Heart left ventricle (tissue), 16 donors: ENCODE measurements around the gene KRT74. TPM values are rescaled to one million over a fixed set of nuclear protein-coding genes. Genes with fewer than 3 reads are reported as not detected.
A peak's percentile ranks its signal among the peaks of the same experiment; 100 is the strongest.

Experiments used
- ATAC-seq, 4 donors: fragments of 200-7000 bp; cut with Tn5 transposase; one replicate each; pipeline ENCODE4 v1.9.1; 2020 to 2022; ENCODE audit warnings: moderate library complexity in 4 of 4, mild to moderate bottlenecking in 3 of 4, moderate number of reproducible peaks in 1 of 4
- DNase-seq, 5 donors: peaks; one replicate each; pipeline ENCODE4 v3.0.0-alpha.2; 2020
- H3K27ac ChIP-seq, 12 donors: fragments of 200-600 bp; sonication (generic) in 4 of 12; one replicate each; pipeline versions ENCODE4 v1.5.0 to v1.8.0; 2016 to 2022; ENCODE audit warnings: mild to moderate bottlenecking in 2 of 12
- H3K27me3 ChIP-seq, 9 donors: fragments of 200-600 bp; sonication (generic) in 2 of 9; one replicate each; pipeline versions ENCODE4 v1.5.1 to v1.8.0; 2016 to 2022; ENCODE audit warnings: mild to moderate bottlenecking in 3 of 9
- H3K36me3 ChIP-seq, 9 donors: fragments of 200-600 bp; sonication (generic) in 2 of 9; one replicate each; pipeline versions ENCODE4 v1.5.0 to v1.8.0; 2018 to 2022; ENCODE audit warnings: mild to moderate bottlenecking in 2 of 9
- H3K4me1 ChIP-seq, 12 donors: fragments of 200-600 bp; sonication (generic) in 4 of 12; one replicate each; pipeline versions ENCODE4 v1.5.0 to v1.8.0; 2016 to 2022; ENCODE audit warnings: mild to moderate bottlenecking in 3 of 12
- H3K4me3 ChIP-seq, 12 donors: fragments of 200-600 bp; sonication (generic) in 4 of 12; one replicate each; pipeline versions ENCODE4 v1.5.0 to v1.8.0; 2017 to 2022; ENCODE audit warnings: mild to moderate bottlenecking in 9 of 12, moderate library complexity in 4 of 12
- H3K9me3 ChIP-seq, 12 donors: fragments of 200-600 bp; sonication (generic) in 4 of 12; one replicate each; pipeline versions ENCODE4 v1.5.0 to v1.8.0; 2016 to 2022; ENCODE audit warnings: mild to moderate bottlenecking in 1 of 12
- CTCF ChIP-seq, 12 donors: fragments of 200-600 bp; sonication (generic) in 4 of 12; IDR thresholded peaks; one replicate each; pipeline versions ENCODE4 v1.5.0 to v1.8.0; 2018 to 2022; ENCODE audit warnings: antibody characterized with exemption in 12 of 12, mild to moderate bottlenecking in 5 of 12
- POLR2A ChIP-seq, 2 donors: fragments of 450-650 bp; IDR thresholded peaks; one replicate each; pipeline ENCODE4 v1.6.1; 2017; ENCODE audit warnings: antibody characterized with exemption in 2 of 2, mild to moderate bottlenecking in 2 of 2, moderate library complexity in 2 of 2
- WGBS, 4 donors: extraction: QIAGEN DNeasy Blood & Tissue Kit in 2 of 4; methylation state at CpG; one replicate each; pipeline versions ENCODE4 v1.1.5 to v1.1.7; 2013 to 2018; 5-methylcytosine and 5-hydroxymethylcytosine counted together
- intact Hi-C, 10 donors: fragments of 100-400 bp; cut with DNase I; formaldehyde crosslinking; loops; one replicate each; pipeline versions ENCODE4 v1.11.1 to v1.14.2; 2022
- polyA plus RNA-seq, 2 donors: library from polyadenylated mRNA; stranded (reverse); fragments of 200-250 nt; gene quantifications; one replicate each; pipeline ENCODE4 v1.2.3, GENCODE V29; 2013
- total RNA-seq, 9 donors: library from RNA; depleted of rRNA in 2 of 9; stranded (reverse); fragments of >200 nt in 2 of 9; fragmentation: NEBNext Ultra II Directional in 3 of 9; extraction: Animal tissue kit (Norgen Biotek cat#: 25700) in 3 of 9; gene quantifications; one replicate each; pipeline versions ENCODE4 v1.1.0 to v1.2.4, GENCODE V29; 2016 to 2023
- donor health status: ischemic (EF 13 %, LVEDD 7.1; RV severe dilation, severe dysfunction).
- donor health status: healthy with polysubstance abuse.
- donor health status: DM: no; HTN: yes; CAD: no.
- donor health status: DM: no; HTN: no; CAD: no.
- donor health status: ischemic (EF 25% LVEDD 6.9; RV normal size, moderate dysfunction).
- donor health status: ischemic (EF 25% LVEDD 5.7; RV mildly dilated, moderate dysfunction).
- donor health status: healthy.
- donor health status: DM: yes; HTN: yes; CAD: no.
- donor health status: ischemic (EF 35%, LVEDD 5.7; RV mildly dilated, moderate dysfunction).
- donor health status: nonischemic (EF 11% LVEDD 7.7; RV severe dilation, severe dysfunction).
- donor health status: DM: yes; HTN: yes; CAD: no.
- donor health status: PGD.
- donor health status: ischemic (EF 29% LVEDD 5.4; RV normal size, mild dysfunction).
- donor health status: nonischemic (EF 23%, LVEDD 6.1; RV moderate dilation, normal function).

The KRT74 gene
- total and polyA plus RNA-seq, 11 donors, result not detected

DNA sequence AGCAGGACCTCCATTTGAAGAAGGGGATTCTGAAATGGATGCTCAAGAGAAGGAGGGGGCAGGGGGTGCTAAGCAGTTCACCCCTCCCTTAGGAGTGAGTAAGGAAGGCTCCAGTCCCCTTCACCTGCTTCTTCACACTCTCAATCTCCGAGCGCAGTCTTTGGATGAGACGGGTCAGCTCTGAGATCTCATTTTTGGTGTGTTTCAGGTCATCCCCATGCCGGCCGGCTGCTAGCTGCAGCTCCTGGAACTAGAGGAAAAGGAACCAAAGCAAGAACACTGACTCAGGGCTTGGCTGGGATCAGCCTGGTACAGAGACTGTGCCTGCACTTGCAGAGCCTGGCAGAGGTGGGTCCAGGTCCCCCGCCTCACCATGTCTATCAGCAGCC is 37.4 kb upstream of the KRT74 start:
- Histone ChIP-seq H3K4me3 (no peak overlapping the region), H3K4me1 (no peaks in the 10 kb centered on the region), H3K27me3 (peaks cover 0 to 55% (median 7%) of the 10 kb centered on the region in 9 donors), H3K36me3 (no peaks in the 10 kb centered on the region), H3K9me3 (no peaks in the 10 kb centered on the region), H3K27ac (no peak overlapping the region)
- TF ChIP-seq POLR2A (IDR thresholded peaks at IDR 0.05) (no peak), CTCF (IDR thresholded peaks at IDR 0.05) (no peak)
- 89 to 95% (median 91%) methylated on average over 6 of the region's 6 CpGs for WGBS, 4 donors
- intact Hi-C loops, result no loop called here
- DNase-seq (peak in 1 of 5 donors; percentile 8), ATAC-seq (no peak)

GRCh38 chr12:52608826-52609630 is 35.4 kb upstream of the KRT74 start:
- Histone ChIP-seq H3K4me1 (no peaks in the 10 kb centered on the region), H3K27me3 (peaks cover 0 to 61% (median 7%) of the 10 kb centered on the region in 9 donors), H3K4me3 (no peak overlapping the region), H3K9me3 (no peaks in the 10 kb centered on the region), H3K36me3 (no peaks in the 10 kb centered on the region), H3K27ac (no peak overlapping the region)
- intact Hi-C loops, result no loop called here
- ATAC-seq, result no peak
- peak in 1 of 5 donors; percentile 4 for DNase-seq
- TF ChIP-seq CTCF (IDR thresholded peaks at IDR 0.05) (no peak), POLR2A (IDR thresholded peaks at IDR 0.05) (no peak)
- WGBS, 4 donors, result 72 to 86% (median 79%) methylated on average over 8 of the region's 8 CpGs

- ATAC-seq (no peak), DNase-seq (peak in 1 of 5 donors; percentile 4)
- Histone ChIP-seq H3K36me3 (no peaks in the 10 kb centered on the region), H3K4me3 (no peak overlapping the region), H3K27ac (no peak overlapping the region), H3K9me3 (no peaks in the 10 kb centered on the region), H3K4me1 (no peaks in the 10 kb centered on the region), H3K27me3 (peaks cover 0 to 62% (median 7%) of the 10 kb centered on the region in 9 donors)
- intact Hi-C loops, result no loop called here
- 50 to 77% (median 73%) methylated on average over 1 to 6 of the region's 6 CpGs for WGBS, 4 donors
- TF ChIP-seq POLR2A (IDR thresholded peaks at IDR 0.05), result no peak
- no peak for TF ChIP-seq CTCF (IDR thresholded peaks at IDR 0.05)
Observed at GRCh38 chr12:52608161-52608560, 34.5 kb upstream of the KRT74 start.

- ATAC-seq (no peak), DNase-seq (peak in 1 of 5 donors; percentile 7)
- 50 to 58% (median 57%) methylated on average over 1 of the region's 1 CpG for WGBS, 4 donors
- Histone ChIP-seq H3K9me3 (no peaks in the 10 kb centered on the region), H3K27me3 (peaks cover 0 to 66% (median 14%) of the 10 kb centered on the region in 9 donors), H3K4me3 (no peak overlapping the region), H3K4me1 (no peaks in the 10 kb centered on the region), H3K27ac (no peak overlapping the region), H3K36me3 (no peaks in the 10 kb centered on the region)
- intact Hi-C loops, result no loop called here
- no peak for TF ChIP-seq CTCF (IDR thresholded peaks at IDR 0.05)
- TF ChIP-seq POLR2A (IDR thresholded peaks at IDR 0.05), result no peak
Observed at GRCh38 chr12:52607314-52607713, 33.7 kb upstream of the KRT74 start.
